Dedifferentiated amniotic fluid mesenchymal stem cell (primary cell): ENCODE data around the gene CHD9.
A peak's percentile ranks its signal among the peaks of the same experiment; 100 is the strongest.
"Not testable (repeated sequence)": the region's sequence is repeated elsewhere in the genome, so short reads cannot be mapped to it uniquely, and the experiment has no call there.

ENCODE experiments used
- DNase-seq: peaks from one replicate; pipeline ENCODE4 v3.0.0-alpha.2; 2016; ENCODE audit errors: extremely low spot score

CHD9 gene

DNA sequence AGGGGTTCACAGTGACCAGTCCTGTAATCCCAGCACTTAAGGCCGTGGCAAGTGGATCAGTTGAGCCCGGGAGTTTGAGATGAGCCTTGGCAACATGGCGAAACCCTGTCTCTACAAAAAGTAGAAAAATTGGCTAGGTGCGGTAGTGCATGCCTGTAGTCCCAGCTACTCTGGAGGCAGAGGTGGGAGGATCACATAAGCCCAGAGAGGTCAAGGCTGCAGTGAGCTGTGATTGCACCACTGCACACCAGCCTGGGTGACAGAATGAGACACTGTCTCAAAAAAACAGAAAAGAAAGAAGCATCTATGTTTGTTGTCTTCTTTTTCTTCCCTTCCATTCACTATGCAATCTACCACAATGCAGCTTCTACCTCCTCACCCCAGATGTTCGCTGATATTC is 227.5 kb downstream of the CHD9 start:
- DNase-seq = no peak

DNA sequence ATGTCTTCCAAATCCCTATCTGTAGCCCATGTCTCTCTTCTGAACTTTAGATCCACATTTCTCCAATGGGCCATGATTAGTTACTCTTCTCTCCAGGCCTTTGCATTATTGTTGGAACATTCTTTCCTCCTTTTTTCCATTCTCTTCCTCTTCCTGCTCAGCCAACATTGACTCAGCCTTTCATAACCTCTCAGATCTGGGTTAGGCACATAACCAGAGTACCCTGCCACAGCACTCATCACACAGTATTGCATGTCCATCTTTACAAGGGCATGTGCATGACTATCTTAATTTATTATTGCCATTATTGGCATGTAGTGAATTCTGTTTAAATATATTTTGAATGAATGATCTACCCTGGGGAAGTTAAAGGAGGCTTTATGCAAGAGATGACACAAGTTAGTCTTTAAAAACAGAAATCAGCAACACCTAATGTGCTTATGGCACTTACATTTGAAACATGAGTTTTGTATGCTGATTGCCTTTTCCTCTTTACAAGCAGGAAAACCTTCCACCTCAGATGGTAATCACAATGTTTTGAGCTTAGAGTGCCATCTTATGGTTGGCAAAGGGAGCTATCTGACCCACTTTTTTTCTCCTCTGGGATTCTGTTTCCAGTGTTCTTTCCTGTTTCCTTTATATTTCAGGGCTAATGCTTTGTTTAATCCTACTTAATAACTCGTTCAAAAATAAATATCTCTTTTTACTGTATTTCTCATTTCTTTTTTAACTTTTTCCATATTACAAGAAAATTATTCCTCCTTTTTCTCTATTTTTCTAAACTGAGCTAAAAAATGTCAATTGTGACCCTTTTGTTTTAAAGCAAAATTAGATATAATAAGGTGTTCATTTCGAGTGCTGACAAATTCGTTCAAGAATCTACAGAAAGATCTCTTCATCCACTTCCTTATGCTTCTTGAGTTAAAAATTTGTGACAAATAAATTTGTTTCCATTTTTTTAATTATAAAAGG is 228.5 kb downstream of the CHD9 start:
- DNase-seq = peak; percentile 47

- no peak for DNase-seq
These were observed 230.4 kb downstream of the CHD9 start for GRCh38 chr16:53285236-53285635.

GRCh38 chr16:53290520-53290919 is 235.7 kb downstream of the CHD9 start:
- no peak for DNase-seq

- DNase-seq = no peak
These were observed 237.1 kb downstream of the CHD9 start for GRCh38 chr16:53291757-53292392.

DNA sequence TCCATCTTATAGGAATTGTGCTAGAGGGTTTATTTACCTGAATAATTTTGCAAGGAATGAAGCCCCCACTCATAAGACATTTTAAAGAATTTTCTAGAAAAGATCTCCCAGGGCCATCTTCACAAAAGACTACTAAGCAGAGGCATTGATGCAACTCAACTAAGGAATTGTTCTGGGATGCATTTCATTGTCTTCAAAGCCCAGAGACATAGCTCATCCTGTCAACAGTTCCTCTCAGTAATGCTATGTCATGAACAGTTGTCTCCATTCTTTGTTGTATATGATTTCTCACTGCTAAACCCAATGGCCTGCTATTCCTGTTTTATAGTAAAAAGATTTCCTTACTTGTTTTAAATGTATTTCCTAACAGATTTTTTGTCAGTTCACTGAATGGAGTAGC is 242.7 kb downstream of the CHD9 start:
- DNase-seq = no peak

GRCh38 chr16:53304334-53304733 is 249.5 kb downstream of the CHD9 start:
- no peak for DNase-seq

DNA sequence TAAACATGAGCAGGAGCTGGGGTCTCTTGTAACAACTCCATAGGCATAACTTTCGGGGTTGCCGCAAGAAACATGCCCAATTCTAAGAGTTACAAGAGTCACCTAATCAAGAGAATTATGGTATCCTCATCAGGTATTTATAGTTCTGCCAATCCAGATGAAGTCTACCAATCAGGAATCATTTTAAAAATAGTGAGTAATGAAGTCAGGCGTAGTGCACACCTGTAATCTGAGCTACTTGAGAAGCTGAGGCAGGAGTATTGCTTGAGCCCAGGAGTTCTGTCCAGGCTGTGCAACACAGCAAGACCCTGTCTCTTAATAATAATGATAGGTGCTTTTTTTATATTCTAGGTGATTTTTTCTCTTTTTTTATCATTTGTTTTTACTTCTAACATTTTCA is 251.0 kb downstream of the CHD9 start:
- DNase-seq = no peak

DNA sequence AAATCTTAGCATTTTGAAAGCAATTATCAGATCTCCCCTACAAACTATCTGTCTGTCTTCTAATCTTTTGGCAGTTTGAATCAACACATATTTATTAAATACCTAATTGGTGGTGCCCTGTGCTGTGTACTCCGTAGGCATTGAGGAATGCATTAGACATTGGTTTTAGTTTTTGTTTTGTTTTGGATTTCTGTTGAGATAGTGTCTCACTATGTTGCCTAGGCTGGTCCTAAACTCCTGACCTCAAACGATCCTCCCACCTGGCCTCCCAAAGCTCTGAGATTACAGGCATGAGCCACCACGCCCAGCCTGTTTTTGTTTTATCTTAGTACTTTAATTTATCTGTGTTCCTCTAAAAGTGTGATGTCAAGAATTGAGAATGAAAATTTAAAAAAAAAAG is 254.7 kb downstream of the CHD9 start:
- DNase-seq = no peak

GRCh38 chr16:53320992-53321391 is 266.2 kb downstream of the CHD9 start:
- DNase-seq = no peak

- DNase-seq = no peak
These were observed 269.1 kb downstream of the CHD9 start for GRCh38 chr16:53323924-53324323.

GRCh38 chr16:53330991-53331390 is 276.2 kb downstream of the CHD9 start:
- not testable (repeated sequence) for DNase-seq

DNA sequence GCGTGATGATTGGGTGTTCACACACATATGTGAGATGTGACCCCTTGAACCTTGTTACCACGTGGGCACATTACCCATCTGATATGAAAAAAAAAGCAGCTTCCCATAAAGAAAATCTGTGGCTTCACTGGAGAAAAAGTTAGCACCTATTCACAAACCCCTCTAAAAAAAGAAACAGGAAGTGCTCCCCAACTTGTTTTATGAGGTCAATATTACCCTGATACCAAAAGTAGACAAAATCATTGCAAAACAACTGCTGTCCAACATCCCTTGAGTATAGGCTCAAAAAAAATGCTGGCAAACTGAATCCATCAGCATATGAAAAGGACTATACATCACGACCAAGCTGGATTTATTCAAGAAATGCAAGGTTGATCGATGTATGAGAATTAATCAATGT is 279.8 kb downstream of the CHD9 start:
- no peak for DNase-seq

- no peak for DNase-seq
These were observed 282.5 kb downstream of the CHD9 start for GRCh38 chr16:53337294-53337693.

GRCh38 chr16:53341792-53342191 is 287.0 kb downstream of the CHD9 start:
- DNase-seq = no peak

- no peak for DNase-seq
These were observed 300.3 kb downstream of the CHD9 start for GRCh38 chr16:53355064-53355463.

DNA sequence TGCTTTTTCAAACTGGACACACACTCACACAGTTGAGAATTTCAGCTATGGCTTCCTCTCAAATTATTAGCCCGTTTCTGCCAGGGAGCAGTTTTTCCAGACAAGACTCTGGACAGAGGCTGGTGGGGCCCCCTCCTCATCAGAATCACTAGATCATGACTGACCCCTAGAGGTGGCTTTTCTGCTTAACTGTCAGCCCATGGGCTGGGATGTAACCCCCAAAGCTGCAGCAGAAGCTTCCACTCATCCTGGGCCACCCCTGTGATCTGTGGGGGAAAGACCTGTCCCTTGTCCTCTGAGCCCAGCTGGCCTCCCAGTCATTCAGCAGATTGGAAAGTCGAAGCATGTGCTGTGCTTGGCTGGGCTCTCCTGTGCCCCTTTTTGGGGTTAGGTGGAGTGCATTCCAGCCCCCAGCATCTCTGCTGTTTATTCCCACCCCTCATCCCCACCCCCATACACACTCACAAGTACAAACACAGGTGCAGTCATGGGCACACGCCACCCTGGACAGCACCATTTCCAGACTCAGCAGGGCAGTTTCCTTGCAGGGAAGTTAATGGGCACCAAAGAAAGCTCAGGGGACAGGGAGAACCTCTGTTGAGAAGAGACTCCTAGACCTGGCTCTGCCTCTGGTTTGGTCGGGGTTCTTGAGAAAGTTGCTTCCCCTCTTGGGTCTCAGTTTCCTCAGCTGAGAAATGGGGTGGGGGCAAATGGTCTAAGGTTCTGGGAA is 301.9 kb downstream of the CHD9 start:
- no peak for DNase-seq

DNA sequence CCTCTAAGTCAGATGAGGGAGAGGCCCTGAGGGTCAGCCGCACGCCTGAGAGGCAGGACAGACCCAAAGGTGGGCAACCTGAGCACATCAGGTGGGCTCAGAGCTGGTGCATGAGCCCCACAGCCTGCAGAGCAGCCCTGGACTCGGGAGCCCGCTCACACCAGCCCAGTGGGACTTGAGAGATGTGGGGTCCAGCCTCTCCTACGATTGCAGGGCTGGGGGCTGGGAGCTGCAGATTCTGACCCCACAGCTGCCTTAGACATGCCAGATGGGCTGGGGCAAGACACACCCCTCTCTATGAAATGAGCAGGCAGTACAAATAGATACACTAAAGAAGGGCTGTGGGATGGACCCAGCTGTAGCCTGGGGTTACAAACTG is 302.4 kb downstream of the CHD9 start:
- no peak for DNase-seq

DNA sequence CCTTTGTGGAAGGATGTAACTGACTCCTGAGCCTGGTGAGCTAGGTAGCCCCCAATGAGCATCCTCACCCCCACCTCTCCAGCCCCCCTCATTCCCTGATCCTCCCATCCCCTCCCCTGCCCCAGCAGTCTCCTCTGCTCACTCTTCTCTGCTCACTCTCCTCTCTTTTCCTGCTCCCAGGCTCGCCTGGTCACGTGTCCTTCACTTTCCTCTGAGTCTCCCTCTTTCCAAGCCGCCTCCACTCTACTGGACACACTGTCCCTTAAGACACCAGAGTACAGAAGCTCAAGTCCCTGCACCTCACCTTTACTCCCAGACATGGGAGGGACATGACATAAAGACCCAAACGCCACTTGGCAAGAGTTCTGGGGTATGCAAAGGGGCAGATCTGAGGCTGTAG is 303.2 kb downstream of the CHD9 start:
- DNase-seq = no peak

DNA sequence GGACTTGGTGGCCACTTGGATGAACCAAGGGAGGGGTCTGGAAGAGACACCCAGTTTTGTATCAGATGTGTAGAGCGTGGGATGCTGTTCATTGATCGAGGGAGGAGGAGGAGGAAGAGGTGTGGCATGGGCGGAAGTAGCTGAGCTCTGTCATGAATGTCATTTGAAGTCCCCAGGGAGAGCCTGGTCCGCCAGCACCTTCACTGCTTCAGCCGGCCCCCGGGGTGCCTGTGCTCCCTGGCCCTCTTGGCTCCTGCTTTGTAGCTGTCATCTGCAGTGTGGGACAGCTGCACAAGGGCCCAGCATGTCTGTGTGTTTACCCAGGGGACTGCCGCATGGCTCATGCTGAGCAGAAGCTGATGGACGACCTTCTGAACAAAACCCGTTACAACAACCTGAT is 304.1 kb downstream of the CHD9 start:
- no peak for DNase-seq

DNA sequence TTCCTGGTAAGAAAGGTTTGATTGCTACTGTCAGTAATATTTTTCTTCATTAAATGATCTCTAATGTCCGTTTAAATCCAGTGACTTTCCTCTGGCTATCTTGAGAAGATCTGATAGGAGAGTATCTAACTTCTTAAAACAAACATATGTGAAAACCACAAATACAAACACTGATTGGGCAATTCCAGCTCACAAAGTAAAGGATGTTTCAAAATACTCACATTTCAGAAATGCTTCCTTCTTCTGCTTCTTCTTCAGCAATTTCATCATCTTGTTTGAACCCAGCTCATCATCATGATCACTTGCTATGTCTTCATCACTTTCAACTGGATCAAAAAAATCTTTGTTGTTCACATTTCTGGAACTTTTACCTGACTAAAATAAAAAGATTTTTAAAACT is 315.1 kb downstream of the CHD9 start:
- peak; percentile 18 for DNase-seq

GRCh38 chr16:53370827-53371226 is 316.0 kb downstream of the CHD9 start:
- DNase-seq = no peak
